DOHH2 (cell line): Measurements from ENCODE around the gene CNGB1.

Experiments
- CTCF ChIP-seq: fragments of 200-600 bp; sonication (generic); IDR thresholded peaks from one replicate; pipeline ENCODE4 v1.5.1; 2014; ENCODE audit warnings: antibody characterized with exemption, mild to moderate bottlenecking, low read depth, low read length; ENCODE audit not compliant: poor library complexity, severe bottlenecking
- EZH2phosphoT487 ChIP-seq: fragments of 200-600 bp; sonication (generic); IDR thresholded peaks from 2 replicates; pipeline ENCODE4 v1.6.1; 2017; ENCODE audit warnings: borderline replicate concordance, mild to moderate bottlenecking, antibody characterized with exemption, low read length, moderate library complexity, mixed read lengths

- TF ChIP-seq CTCF (no peak), EZH2phosphoT487 (no peak)
These were observed 88.7 kb downstream of the CNGB1 start for GRCh38 chr16:57882206-57882605.
